GM18858 (cell line): ENCODE results near the gene GHRHR.

Experiments
- ATAC-seq: cut with Tn5 transposase; IDR thresholded peaks from one replicate; pipeline ENCODE4 v1.9.1; 2021; ENCODE audit not compliant: unreplicated experiment

GHRHR gene

DNA sequence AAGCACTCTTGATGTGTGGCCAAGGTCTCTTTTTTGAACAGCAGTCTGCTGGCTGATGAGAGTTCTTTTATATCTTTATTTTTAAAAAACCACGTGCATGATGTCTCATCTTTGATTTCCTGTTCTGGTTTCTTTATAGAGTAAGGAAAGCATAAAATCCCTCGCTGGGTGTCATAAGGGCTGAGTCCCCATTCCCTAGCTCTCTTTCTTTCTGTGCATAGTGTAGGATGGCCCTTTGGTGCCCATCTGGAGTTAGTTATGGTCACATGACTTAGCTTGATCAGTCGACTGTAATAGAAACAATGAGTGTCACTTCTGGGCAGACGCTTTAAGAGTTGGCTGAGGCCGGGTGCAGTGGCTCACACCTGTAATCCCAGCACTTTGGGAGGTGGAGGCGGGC, 38.5 kb downstream of the GHRHR start:
- ATAC-seq, result no peak

GRCh38 chr7:31003097-31003496, 39.3 kb downstream of the GHRHR start:
- ATAC-seq, result no peak

- ATAC-seq, result no peak
Measured at GRCh38 chr7:31003721-31004120, 40.0 kb downstream of the GHRHR start.

- no peak for ATAC-seq
Measured at GRCh38 chr7:31004393-31004792, 40.6 kb downstream of the GHRHR start.

- ATAC-seq, result no peak
Measured at GRCh38 chr7:31006857-31007256, 43.1 kb downstream of the GHRHR start.

GRCh38 chr7:31007634-31008033, 43.9 kb downstream of the GHRHR start:
- no peak for ATAC-seq

- no peak for ATAC-seq
Measured at GRCh38 chr7:31014826-31015225, 51.1 kb downstream of the GHRHR start.

- no peak for ATAC-seq
Measured at GRCh38 chr7:31017032-31017675, 53.4 kb downstream of the GHRHR start.

- ATAC-seq, result no peak
Measured at GRCh38 chr7:31017721-31018120, 54.0 kb downstream of the GHRHR start.

GRCh38 chr7:31019509-31019908, 55.8 kb downstream of the GHRHR start:
- no peak for ATAC-seq

GRCh38 chr7:31020161-31020560, 56.4 kb downstream of the GHRHR start:
- no peak for ATAC-seq

DNA sequence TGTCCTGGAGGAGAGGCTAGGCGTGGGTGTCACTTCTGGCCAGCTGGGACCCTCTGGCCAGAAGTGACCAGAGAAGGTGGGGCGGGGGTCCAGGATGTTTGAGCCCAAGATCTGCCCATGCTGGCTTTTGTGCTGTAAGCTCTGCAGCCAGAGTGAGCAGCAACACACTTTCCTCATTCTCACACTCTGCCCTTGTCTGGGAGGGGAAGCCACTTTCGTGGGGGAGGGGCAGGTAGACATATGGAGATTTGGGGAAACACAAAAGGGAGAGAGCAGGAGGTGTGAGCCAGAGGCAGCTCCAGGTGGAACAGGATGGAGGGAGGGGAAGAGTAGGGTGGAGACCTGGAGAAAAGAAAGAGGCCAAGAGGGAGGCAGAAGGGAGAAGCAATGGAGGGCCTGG, 56.9 kb downstream of the GHRHR start:
- ATAC-seq, result no peak

DNA sequence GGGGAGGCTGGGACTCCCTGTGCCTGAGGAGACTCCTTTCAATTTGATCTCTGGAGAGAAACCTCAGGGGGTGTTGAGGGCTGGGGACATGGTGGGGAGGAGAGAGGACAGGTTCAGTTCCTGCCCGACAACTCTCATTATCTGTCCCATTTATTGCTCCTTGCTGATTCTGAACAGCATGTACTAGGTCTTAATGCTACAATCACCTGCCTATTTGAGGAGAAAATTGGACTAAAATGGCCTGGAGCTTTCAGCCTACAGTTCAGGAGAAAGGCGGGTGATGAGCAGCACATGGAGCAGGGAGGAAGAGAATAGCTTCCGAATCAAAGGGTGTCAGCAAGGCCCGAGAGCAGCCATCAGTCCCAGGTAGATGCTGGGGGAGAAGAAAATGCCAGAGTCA, 58.4 kb downstream of the GHRHR start:
- ATAC-seq, result no peak

DNA sequence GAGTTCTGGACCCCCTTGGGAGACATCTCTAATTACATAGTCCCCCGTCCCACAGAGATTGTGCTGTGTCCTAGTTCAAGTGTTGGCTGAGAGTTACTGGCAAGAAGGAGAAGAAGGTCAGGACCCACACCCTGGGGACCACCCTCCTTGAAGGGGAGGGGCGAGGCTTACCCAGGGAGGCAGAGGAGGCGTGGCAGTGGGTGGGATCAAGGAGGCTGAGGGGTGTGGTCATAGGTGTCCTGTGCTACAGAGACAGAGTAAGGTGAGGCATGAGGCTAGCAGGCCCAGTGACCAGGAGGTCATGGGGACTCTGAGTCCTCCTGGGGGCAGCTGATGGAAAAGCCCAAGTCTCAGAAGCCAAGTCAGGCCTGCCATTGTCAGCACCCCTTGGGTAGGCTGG, 59.0 kb downstream of the GHRHR start:
- no peak for ATAC-seq

- peak; percentile 51 for ATAC-seq
Measured at GRCh38 chr7:31023877-31024276, 60.1 kb downstream of the GHRHR start.

- ATAC-seq, result no peak
Measured at GRCh38 chr7:31027161-31027965, 63.6 kb downstream of the GHRHR start.

DNA sequence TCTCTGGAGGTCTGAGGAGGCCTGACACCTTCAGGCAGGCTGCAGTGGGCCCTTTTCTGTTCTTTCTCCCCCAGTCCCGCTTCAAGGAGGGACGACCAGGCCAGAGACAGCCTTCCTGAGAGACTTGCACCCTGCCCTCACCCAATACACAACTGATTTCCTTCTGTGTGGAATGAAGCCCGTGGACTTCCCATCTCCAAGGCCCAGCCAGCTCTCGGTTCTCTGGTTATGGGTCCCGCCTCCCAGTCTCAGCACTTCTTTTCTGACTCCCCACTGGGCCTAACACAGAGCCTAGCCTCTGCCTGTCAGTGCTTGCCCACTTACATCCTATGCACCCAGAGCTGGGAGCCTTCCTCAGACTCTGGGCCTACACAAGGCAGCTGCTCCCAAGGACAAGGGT, 64.3 kb downstream of the GHRHR start:
- ATAC-seq, result no peak

GRCh38 chr7:31028417-31028992, 64.8 kb downstream of the GHRHR start:
- no peak for ATAC-seq
